Keratinocyte (primary cell): Measurements from ENCODE around the gene SEPTIN5. TPM values are rescaled to one million over a fixed set of nuclear protein-coding genes. Genes with fewer than 3 reads are reported as not detected.

ENCODE experiments used
- DNase-seq: peaks from one replicate; pipeline ENCODE4 v3.0.0-alpha.2; 2011; ENCODE audit warnings: low read depth, missing footprints, low spot score
- FAIRE-seq: peaks from 2 replicates; lab custom pipeline; 2011; peaks lifted over from hg19 to GRCh38; lab: Jason Lieb, UNC
- H2AFZ ChIP-seq: 2 replicates; pipeline ENCODE4 v1.6.0; 2012; ENCODE audit warnings: low read length, control low read depth, inconsistent platforms; ENCODE audit not compliant: control insufficient read depth
- H3K27ac ChIP-seq: 2 replicates; pipeline ENCODE4 v1.5.1; 2011; ENCODE audit warnings: low read length; ENCODE audit not compliant: control insufficient read depth, insufficient read depth
- H3K27me3 ChIP-seq: 3 replicates; pipeline ENCODE4 v1.6.0; 2011; ENCODE audit warnings: low read length; ENCODE audit not compliant: control insufficient read depth, insufficient read depth; ENCODE audit errors: extremely low read depth
- H3K36me3 ChIP-seq, 2 experiments: 2 replicates in 1 of 2; 3 replicates in 1 of 2; pipeline ENCODE4 v1.5.1; 2011; ENCODE audit warnings: low read length in 2 of 2, mild to moderate bottlenecking in 1 of 2; ENCODE audit not compliant: control insufficient read depth in 2 of 2, insufficient read depth in 2 of 2; ENCODE audit errors: extremely low read depth in 1 of 2
- H3K4me1 ChIP-seq: 3 replicates; pipeline ENCODE4 v1.5.1; 2011; ENCODE audit warnings: low read length; ENCODE audit not compliant: control insufficient read depth, insufficient read depth; ENCODE audit errors: extremely low read depth
- H3K4me2 ChIP-seq: 3 replicates; pipeline ENCODE4 v1.6.0; 2011; ENCODE audit warnings: low read depth, low read length; ENCODE audit not compliant: control insufficient read depth, insufficient read depth; ENCODE audit errors: extremely low read depth
- H3K4me3 ChIP-seq, 3 experiments: fragments of 200-600 bp in 1 of 3; sonication (generic) in 1 of 3; 2 replicates in 2 of 3; 3 replicates in 1 of 3; pipeline ENCODE4 v1.5.1; 2011 to 2016; ENCODE audit warnings: low read length in 3 of 3, mild to moderate bottlenecking in 3 of 3, control low read depth in 2 of 3, inconsistent platforms in 1 of 3, low read depth in 1 of 3, mixed read lengths in 1 of 3, mixed run types in 1 of 3, moderate library complexity in 1 of 3; ENCODE audit not compliant: control insufficient read depth in 2 of 3, insufficient read depth in 2 of 3; ENCODE audit errors: extremely low read depth in 1 of 3
- H3K79me2 ChIP-seq: 2 replicates; pipeline ENCODE4 v1.6.0; 2012; ENCODE audit warnings: low read length; ENCODE audit not compliant: control insufficient read depth, insufficient read depth
- H3K9ac ChIP-seq: 3 replicates; pipeline ENCODE4 v1.6.0; 2011; ENCODE audit warnings: low read length; ENCODE audit not compliant: control insufficient read depth, insufficient read depth; ENCODE audit errors: extremely low read depth
- H3K9me1 ChIP-seq: 3 replicates; pipeline ENCODE4 v1.6.0; 2011; ENCODE audit warnings: low read length; ENCODE audit not compliant: control insufficient read depth, insufficient read depth; ENCODE audit errors: extremely low read depth
- H3K9me3 ChIP-seq: 2 replicates; pipeline ENCODE4 v1.5.1; 2012; ENCODE audit warnings: low read depth, low read length; ENCODE audit not compliant: control insufficient read depth
- H4K20me1 ChIP-seq: 3 replicates; pipeline ENCODE4 v1.6.0; 2011; ENCODE audit warnings: low read length; ENCODE audit not compliant: control insufficient read depth, insufficient read depth; ENCODE audit errors: extremely low read depth
- EZH2 ChIP-seq: IDR thresholded peaks from one replicate; pipeline ENCODE4 v1.6.1; 2012; ENCODE audit warnings: inconsistent platforms, mild to moderate bottlenecking, low read length, moderate library complexity
- dilution Hi-C: fragments of 300-500 bp; cut with MboI; formaldehyde crosslinking; loops from one replicate; pipeline ENCODE4 v1.7.0; 2020; ENCODE audit warnings: low sequenced_read_pairs; ENCODE audit not compliant: extremely low pct_ligation_motif_present
- polyA plus RNA-seq, 5 experiments: library from polyadenylated mRNA; depleted of rRNA in 3 of 5; stranded (reverse) in 3 of 5; stranded (forward) in 1 of 5; unstranded in 1 of 5; fragments of >200 nt; gene quantifications; 1 replicate in 1 of 5; 2 replicates in 3 of 5; 3 replicates in 1 of 5; pipeline versions ENCODE4 v1.2.1 to v1.2.3, GENCODE V29; 2011 to 2012; ENCODE audit warnings: missing spikeins in 2 of 5, low read depth in 1 of 5, low replicate concordance in 1 of 5
- TF ChIP-seq, protein P1 (sequence below), 3 experiments: IDR thresholded peaks in 1 of 3; conservative IDR thresholded peaks in 1 of 3; optimal IDR thresholded peaks in 1 of 3; 2 replicates in 2 of 3; 3 replicates in 1 of 3; pipeline versions ENCODE3 to v1.5.1; 2011; ENCODE audit warnings: low read length in 3 of 3, mild to moderate bottlenecking in 3 of 3, moderate library complexity in 2 of 3, control low read depth in 1 of 3, inconsistent platforms in 1 of 3; ENCODE audit not compliant: insufficient read depth in 2 of 3; ENCODE audit errors: extremely low read depth in 1 of 3

Gene SEPTIN5
- polyA plus RNA-seq, 1 donor (not counting 4 experiments of a cell fraction or from before 2014, with no cell fraction given) = 2.2 TPM

- H3K9me3 ChIP-seq = no peaks in the 10 kb centered on the region
- peaks cover 56% of the 10 kb centered on the region for H3K27me3 ChIP-seq
These were observed 8.1 kb downstream of the SEPTIN5 start for GRCh38 chr22:19722178-19722981.

GRCh38 chr22:19722982-19723231, 8.6 kb downstream of the SEPTIN5 start:
- Histone ChIP-seq H3K4me2 (no peak overlapping the region), H3K79me2 (no peaks in the 10 kb centered on the region), H3K27me3 (peaks cover 56% of the 10 kb centered on the region), H3K27ac (no peak overlapping the region), H3K4me1 (peaks cover 3% of the 10 kb centered on the region), H2AFZ (no peak overlapping the region), H3K9me1 (no peaks in the 10 kb centered on the region), H3K9ac (no peak overlapping the region), H3K4me3 (no peak overlapping the region), H3K36me3 (no peaks in the 10 kb centered on the region), H3K9me3 (no peaks in the 10 kb centered on the region), H4K20me1 (no peaks in the 10 kb centered on the region)
- DNase-seq = no peak
- FAIRE-seq = no peak
- TF ChIP-seq, protein P1, sequence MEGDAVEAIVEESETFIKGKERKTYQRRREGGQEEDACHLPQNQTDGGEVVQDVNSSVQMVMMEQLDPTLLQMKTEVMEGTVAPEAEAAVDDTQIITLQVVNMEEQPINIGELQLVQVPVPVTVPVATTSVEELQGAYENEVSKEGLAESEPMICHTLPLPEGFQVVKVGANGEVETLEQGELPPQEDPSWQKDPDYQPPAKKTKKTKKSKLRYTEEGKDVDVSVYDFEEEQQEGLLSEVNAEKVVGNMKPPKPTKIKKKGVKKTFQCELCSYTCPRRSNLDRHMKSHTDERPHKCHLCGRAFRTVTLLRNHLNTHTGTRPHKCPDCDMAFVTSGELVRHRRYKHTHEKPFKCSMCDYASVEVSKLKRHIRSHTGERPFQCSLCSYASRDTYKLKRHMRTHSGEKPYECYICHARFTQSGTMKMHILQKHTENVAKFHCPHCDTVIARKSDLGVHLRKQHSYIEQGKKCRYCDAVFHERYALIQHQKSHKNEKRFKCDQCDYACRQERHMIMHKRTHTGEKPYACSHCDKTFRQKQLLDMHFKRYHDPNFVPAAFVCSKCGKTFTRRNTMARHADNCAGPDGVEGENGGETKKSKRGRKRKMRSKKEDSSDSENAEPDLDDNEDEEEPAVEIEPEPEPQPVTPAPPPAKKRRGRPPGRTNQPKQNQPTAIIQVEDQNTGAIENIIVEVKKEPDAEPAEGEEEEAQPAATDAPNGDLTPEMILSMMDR (optimal IDR thresholded peaks at IDR 0.05 in 1 of 3, IDR thresholded peaks at IDR 0.05 in 1 of 3, conservative IDR thresholded peaks at IDR 0.05 in 1 of 3; ENCODE audit: extremely low read depth in 1 of 3, insufficient read depth in 2 of 3, low read length in 3 of 3) = no peak
- TF ChIP-seq EZH2 = no peak
- dilution Hi-C loops = no loop called here

More at GRCh38 chr22:19722178-19722981, 8.1 kb downstream of the SEPTIN5 start:
- no peak overlapping the region for H2AFZ ChIP-seq
- TF ChIP-seq EZH2 = no peak
- TF ChIP-seq, protein P1 (optimal IDR thresholded peaks at IDR 0.05 in 1 of 3, IDR thresholded peaks at IDR 0.05 in 1 of 3, conservative IDR thresholded peaks at IDR 0.05 in 1 of 3; ENCODE audit: extremely low read depth in 1 of 3, insufficient read depth in 2 of 3, low read length in 3 of 3) = no peak
- H3K4me3 ChIP-seq = no peak overlapping the region
- no peaks in the 10 kb centered on the region for H3K36me3 ChIP-seq
- FAIRE-seq (no peak), DNase-seq (no peak)
- no peak overlapping the region for H3K9ac ChIP-seq
- peaks cover 5% of the 10 kb centered on the region for H3K4me1 ChIP-seq
- H3K4me2 ChIP-seq = no peak overlapping the region
- H3K27ac ChIP-seq = no peak overlapping the region
- H3K79me2 ChIP-seq = no peaks in the 10 kb centered on the region
- dilution Hi-C loops = no loop called here
- no peaks in the 10 kb centered on the region for H3K9me1 ChIP-seq
- no peaks in the 10 kb centered on the region for H4K20me1 ChIP-seq
